Cardiac fibroblast (primary cell): ENCODE measurements around the gene ARHGAP40.

ENCODE experiments used
- DNase-seq, 2 donors: peaks; one replicate each; pipeline versions ENCODE4 v3.0.0 to v3.0.0-alpha.2; 2010; ENCODE audit warnings: low read depth in 2 of 2
- H3K4me3 ChIP-seq, 2 donors: replicated peaks in 1 of 2; 1 replicate in 1 of 2; 2 replicates in 1 of 2; pipeline ENCODE4 v1.5.1; 2011; ENCODE audit warnings: low read depth in 2 of 2, low read length in 2 of 2, mild to moderate bottlenecking in 2 of 2, moderate library complexity in 1 of 2
- TF ChIP-seq, protein P1 (sequence below): IDR thresholded peaks from one replicate; pipeline ENCODE4 v1.5.1; 2011; ENCODE audit warnings: low read depth, mild to moderate bottlenecking, low read length, inconsistent platforms

ARHGAP40 gene

DNA sequence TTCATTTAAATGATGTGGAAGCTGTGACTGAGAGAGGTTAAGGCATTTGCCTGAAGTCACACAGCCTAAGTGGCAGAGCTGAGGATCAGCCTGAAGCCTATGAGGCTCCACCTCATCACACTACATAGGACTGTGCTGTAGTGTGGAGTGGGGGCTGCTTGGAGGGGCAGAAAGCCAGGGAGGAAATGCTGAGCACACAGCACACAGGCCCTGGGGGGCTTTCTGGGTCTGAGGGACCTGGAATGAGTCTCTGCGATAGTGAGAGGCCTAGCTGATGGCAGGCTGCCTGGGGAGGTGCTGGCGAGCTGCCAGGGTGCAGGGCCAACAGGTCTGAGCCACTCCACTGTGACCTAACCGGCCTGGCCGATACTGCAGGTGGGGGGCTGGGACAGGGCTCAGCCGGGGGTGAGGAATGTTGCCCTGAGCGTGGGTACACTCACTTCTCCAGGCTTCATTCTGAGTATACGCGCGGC, 2.2 kb upstream of the ARHGAP40 start:
- TF ChIP-seq, protein P1, sequence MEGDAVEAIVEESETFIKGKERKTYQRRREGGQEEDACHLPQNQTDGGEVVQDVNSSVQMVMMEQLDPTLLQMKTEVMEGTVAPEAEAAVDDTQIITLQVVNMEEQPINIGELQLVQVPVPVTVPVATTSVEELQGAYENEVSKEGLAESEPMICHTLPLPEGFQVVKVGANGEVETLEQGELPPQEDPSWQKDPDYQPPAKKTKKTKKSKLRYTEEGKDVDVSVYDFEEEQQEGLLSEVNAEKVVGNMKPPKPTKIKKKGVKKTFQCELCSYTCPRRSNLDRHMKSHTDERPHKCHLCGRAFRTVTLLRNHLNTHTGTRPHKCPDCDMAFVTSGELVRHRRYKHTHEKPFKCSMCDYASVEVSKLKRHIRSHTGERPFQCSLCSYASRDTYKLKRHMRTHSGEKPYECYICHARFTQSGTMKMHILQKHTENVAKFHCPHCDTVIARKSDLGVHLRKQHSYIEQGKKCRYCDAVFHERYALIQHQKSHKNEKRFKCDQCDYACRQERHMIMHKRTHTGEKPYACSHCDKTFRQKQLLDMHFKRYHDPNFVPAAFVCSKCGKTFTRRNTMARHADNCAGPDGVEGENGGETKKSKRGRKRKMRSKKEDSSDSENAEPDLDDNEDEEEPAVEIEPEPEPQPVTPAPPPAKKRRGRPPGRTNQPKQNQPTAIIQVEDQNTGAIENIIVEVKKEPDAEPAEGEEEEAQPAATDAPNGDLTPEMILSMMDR, result no peak
- peak in 1 of 2 donors; percentile 48 for DNase-seq
- H3K4me3 ChIP-seq, result no peak overlapping the region

DNA sequence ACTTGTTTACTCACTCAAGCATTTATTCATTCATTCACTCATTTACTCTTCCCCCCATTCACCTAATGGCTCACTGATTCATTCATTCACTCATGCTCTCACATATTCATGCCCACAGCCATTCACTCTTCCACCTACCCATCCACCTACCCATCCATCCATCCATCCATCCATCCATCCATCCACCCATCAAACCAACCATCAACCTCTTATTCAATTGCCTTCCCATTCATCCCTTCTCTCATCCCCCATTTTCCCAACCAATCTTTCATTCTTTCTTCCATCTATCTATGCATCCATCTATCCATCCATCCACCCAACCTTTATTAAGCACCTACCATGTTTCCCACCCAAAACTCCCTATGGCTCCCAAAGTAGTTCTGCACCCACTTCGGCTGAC, 1.6 kb upstream of the ARHGAP40 start:
- DNase-seq, result no peak
- TF ChIP-seq, protein P1, result no peak
- no peak overlapping the region for H3K4me3 ChIP-seq

DNA sequence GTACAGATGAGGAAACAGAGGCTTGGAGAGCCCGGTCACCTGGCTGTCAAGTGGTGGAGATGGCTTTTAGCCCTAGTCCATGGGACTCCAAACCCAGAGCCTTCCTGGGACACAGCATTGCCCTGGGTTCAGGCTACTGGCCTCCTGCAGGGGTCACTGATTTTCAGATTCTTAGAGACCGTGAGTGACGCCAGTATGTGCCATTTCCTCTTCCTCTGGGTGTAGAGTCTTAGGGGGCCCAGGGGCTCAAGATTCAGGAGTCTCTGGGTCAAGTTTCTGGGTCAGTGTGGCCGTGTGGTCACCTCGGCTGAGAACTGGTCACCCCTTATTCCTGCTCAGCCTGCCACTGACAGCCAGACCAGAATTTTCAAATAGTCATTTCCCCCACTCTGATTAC, 574 bp downstream of the ARHGAP40 start:
- no peak overlapping the region for H3K4me3 ChIP-seq
- TF ChIP-seq, protein P1, result no peak
- no peak for DNase-seq

DNA sequence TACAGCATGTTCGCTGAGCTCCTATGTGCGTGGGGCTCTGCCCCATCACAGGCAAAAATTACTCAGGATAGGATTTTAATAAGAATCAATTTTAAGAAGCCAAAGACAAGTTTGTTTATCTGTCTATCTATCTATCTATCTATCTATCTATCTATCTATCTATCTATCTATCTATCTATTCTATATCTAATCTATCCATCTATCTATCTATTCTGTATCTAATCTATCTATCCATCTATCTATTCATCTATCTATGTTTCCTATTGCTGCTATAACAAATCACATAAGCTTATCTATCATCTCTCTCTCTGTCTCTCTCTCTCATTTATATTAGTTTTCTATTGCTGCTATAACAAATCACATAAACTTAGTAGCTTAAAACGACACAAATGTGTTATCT, 1.7 kb downstream of the ARHGAP40 start:
- no peak overlapping the region for H3K4me3 ChIP-seq
- no peak for DNase-seq
- TF ChIP-seq, protein P1, result no peak

DNA sequence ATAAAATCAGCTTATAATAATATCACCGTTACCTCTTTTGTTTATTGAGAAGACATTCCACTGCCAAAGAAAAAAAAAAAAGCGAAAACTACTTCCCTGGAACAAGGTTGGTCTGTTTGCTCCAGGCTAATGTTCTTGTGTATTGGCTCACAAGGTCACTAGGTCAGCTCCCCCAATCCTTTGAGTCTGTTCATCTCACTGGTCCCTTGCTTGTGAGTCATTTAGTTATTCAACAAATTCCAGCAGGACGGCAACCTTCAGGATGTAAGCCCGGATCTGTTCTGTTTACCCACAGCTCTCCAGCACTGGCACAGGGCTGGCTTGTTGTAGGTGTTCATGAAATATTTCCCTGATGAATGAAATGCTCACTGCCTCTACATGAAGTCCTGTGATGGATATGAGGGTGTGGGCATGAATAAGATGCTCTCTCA, 3.3 kb downstream of the ARHGAP40 start:
- peak; percentile 15 to 47 for DNase-seq
- TF ChIP-seq, protein P1, result no peak
- no peak overlapping the region for H3K4me3 ChIP-seq

DNA sequence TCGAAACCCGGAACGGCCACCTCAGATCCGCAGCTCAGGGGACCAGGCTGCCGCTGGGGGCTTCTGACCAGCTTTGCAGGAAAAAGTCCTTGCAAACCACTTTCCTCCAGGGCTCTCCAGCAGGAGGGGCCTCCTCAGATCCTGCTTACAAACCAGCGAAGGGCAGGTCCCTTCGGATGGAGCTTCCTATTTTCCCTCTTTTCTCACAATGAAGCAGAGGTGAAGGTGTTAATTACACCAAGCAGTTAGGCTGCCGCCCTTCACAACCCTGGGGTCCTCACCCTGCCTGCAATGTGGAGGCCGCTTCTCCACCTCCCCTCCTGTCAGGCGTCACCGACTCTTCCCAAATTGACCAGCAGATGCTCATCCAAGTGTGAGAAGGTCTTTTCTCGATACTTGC, 5.7 kb downstream of the ARHGAP40 start:
- TF ChIP-seq, protein P1, result no peak
- no peak for DNase-seq
- no peak overlapping the region for H3K4me3 ChIP-seq

DNA sequence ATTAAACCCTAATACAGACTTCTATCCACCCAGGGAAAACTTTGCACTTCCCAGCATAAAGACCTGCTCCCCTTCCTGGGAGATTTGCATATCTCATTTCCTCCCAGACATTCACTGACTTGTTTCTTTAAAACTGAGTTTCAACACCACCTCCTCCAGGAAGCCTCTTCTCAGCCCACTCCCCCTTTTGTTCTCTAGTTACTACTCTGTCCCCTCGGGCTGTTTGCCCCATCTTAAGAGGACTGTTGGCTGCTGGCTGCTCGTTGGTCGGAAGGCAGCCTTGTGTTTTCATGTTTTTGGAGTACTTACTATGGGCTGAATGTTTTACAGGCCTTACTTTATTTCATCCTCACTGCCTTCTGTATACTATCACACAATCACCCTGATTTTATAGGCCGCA, 6.6 kb downstream of the ARHGAP40 start:
- TF ChIP-seq, protein P1, result no peak
- H3K4me3 ChIP-seq, result no peak overlapping the region
- no peak for DNase-seq
